Liver (tissue), 3 donors: ENCODE measurements around the gene SP1.
A peak's percentile ranks its signal among the peaks of the same experiment; 100 is the strongest.

Experiments used
- ATF3 ChIP-seq: IDR thresholded peaks from 2 replicates; pipeline ENCODE4 v1.6.1; 2016; ENCODE audit warnings: antibody characterized with exemption
- CTCF ChIP-seq: fragments of 150-350 bp; IDR thresholded peaks from 2 replicates; pipeline ENCODE4 v1.5.1; 2017; ENCODE audit warnings: improper control_type of control experiment, low read depth, low read length; ENCODE audit not compliant: missing input control
- EGR1 ChIP-seq, 2 donors: IDR thresholded peaks; 2 replicates each; pipeline ENCODE4 v1.6.1; 2016 to 2018; ENCODE audit warnings: antibody characterized with exemption in 2 of 2, low read depth in 2 of 2
- HNF4A ChIP-seq, 2 donors: conservative IDR thresholded peaks; 2 replicates each; pipeline ENCODE4 v1.6.1; 2016; ENCODE audit warnings: antibody characterized with exemption in 2 of 2, mild to moderate bottlenecking in 2 of 2
- JUND ChIP-seq, 2 donors: IDR thresholded peaks; 2 replicates each; pipeline ENCODE4 v1.6.1; 2016; ENCODE audit warnings: antibody characterized with exemption in 2 of 2
- MAX ChIP-seq: IDR thresholded peaks from 2 replicates; pipeline ENCODE4 v1.6.1; 2016; ENCODE audit warnings: antibody characterized with exemption
- NR2F2 ChIP-seq: IDR thresholded peaks from 2 replicates; pipeline ENCODE4 v1.6.1; 2016; ENCODE audit warnings: antibody characterized with exemption
- RAD21 ChIP-seq, 2 donors: IDR thresholded peaks; 2 replicates each; pipeline ENCODE4 v1.6.1; 2016; ENCODE audit warnings: antibody characterized with exemption in 2 of 2, mild to moderate bottlenecking in 2 of 2
- REST ChIP-seq: IDR thresholded peaks from 2 replicates; pipeline ENCODE4 v1.6.1; 2016; ENCODE audit warnings: antibody characterized with exemption, mild to moderate bottlenecking
- SP1 ChIP-seq: IDR thresholded peaks from 2 replicates; pipeline ENCODE4 v1.6.1; 2018; ENCODE audit warnings: antibody characterized with exemption, mild to moderate bottlenecking
- TAF1 ChIP-seq: conservative IDR thresholded peaks from 2 replicates; pipeline ENCODE4 v1.6.1; 2016; ENCODE audit warnings: antibody characterized with exemption, mild to moderate bottlenecking
- YY1 ChIP-seq: IDR thresholded peaks from 2 replicates; pipeline ENCODE4 v1.6.1; 2016; ENCODE audit warnings: antibody characterized with exemption, mild to moderate bottlenecking
- ZBTB33 ChIP-seq: IDR thresholded peaks from 2 replicates; pipeline ENCODE4 v1.6.1; 2016; ENCODE audit warnings: antibody characterized with exemption
- donor health status: healthy.
- donor health status: healthy.

- TF ChIP-seq EGR1 (IDR thresholded peaks at IDR 0.05; ENCODE audit: low read depth in 2 of 2) (no peak), CTCF (no peak), YY1 (peak; percentile 84), REST (peak; percentile 56), JUND (IDR thresholded peaks at IDR 0.05) (peak in 1 of 2 donors; percentile 33), TAF1 (no peak), SP1 (peak; percentile 78), NR2F2 (no peak), MAX (peak; percentile 26), ZBTB33 (no peak), RAD21 (IDR thresholded peaks at IDR 0.05) (peak in 1 of 2 donors; percentile 7), ATF3 (peak; percentile 12), HNF4A (conservative IDR thresholded peaks at IDR 0.05) (peak; percentile 84 to 89)
These were observed 61.3 kb downstream of the SP1 start, which contains the start of gene PRR13 for GRCh38 chr12:53441040-53441833.
